GM04503 (cell line): ENCODE measurements around the gene LINC00237.

Experiments used
- DNase-seq: peaks from one replicate; pipeline ENCODE4 v3.0.0-alpha.2; 2012; ENCODE audit warnings: low read depth

The LINC00237 gene

DNA sequence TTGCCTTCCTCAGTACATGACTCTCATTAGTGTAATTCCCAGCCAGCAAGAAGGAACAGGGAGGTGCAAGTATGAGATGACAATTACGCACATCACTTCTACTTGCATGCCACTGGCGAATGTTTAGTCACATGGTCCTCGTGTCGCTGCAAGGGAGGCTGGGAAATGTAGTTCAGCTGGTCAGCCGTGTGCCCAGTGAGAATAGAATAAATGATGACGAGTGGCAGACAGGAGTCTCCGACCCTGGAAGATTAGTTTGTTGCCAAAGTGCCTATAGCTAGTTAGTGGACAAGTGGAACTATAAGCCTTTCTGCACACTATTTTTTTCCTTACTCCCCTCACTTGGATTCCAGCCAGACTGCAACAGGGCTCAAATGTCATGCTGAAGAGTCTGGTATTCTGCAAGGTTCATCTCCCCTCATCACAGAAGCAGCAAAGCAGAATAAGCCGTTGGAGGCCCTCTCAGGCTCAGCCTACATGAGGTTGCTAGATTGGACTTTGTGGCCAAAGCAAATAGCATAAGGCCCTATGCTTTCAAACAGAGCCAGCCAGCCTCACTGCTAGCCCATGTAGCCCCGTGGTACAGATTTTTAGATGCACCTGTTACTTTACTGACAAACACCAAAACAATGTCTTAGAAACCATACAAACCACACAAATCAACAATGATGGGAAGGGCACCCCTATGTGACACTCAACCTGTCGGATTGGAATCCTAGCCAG, 9.7 kb downstream of the LINC00237 start:
- DNase-seq, result no peak

DNA sequence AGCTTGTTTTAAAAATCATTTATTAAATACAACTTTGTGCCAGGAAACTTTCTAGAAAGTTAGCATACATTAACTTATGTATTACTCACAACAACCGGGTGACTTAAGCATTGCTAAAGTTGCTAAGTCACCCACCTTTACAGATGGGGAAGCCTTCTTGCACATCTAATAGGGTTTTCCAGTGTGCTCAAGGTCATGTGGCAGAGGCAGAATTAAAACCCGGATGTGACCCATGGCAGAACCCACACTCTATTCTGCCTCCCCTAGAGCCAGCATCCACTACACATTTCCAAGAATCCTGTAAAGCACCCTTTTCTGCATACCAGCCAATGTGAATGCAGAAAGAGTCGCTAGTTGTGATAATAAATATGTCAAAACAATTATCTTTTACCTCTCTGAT, 13.4 kb downstream of the LINC00237 start:
- DNase-seq, result no peak

DNA sequence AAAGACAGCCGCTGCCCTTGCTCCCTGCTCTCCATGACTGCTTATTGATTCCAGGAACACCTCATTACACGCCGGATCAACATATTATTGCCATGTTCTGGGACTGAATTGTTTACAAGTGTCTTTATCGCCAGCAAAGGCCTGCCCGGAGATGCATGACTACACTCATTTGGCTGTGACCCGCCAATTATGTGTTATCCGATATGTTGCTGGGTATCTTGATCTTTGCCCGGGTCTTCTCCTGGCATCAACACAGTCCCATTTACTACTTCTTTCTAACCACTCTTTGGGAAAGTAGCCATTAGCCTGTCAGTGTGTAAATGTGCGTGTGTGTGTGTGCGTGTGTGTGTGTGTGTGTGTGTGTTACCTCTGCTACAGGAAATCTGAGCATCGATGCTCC, 15.4 kb downstream of the LINC00237 start:
- DNase-seq, result no peak

DNA sequence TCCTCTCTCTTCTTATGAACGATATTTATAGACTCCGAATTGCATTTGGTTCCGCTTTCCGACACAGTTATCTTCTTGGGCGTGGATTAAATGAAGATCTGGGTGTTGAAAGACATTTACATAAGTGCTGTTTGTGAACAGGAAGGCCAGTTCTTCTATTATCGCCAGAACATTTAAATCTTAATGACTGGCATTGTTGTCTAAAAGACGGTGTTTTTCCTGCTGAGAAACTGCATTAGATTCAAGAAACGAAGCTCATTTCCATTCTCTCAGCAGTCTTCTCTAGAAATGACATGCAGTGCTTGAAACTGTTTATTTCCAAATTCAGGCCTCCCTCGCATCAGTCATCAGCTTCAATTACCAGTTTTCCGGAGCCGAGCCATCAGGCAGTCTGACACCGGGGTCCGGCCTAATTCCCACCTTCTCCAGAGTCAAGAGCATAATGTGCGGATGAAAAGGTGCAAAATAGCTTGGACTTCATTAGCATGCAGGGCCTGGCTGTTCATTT, 16.0 kb downstream of the LINC00237 start:
- DNase-seq, result no peak

DNA sequence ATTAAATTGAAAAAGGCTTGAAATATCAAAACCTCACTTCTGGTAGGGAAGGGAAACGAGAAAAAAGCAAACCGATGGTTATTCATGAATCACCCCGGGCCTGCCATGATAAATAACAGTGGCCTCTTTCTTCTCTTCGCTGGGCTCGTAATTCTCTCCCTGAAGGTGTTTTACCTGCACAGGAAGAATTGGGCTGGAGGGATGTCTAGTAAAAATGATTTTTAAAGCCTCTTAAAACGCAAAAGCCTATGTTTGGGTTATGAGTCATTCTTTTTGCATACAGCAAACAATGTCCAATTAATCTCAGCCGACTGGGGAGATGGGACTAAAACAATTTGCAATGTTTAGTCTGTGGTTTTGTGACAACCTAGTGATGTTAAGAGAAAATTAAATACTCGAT, 16.8 kb downstream of the LINC00237 start:
- DNase-seq, result no peak

DNA sequence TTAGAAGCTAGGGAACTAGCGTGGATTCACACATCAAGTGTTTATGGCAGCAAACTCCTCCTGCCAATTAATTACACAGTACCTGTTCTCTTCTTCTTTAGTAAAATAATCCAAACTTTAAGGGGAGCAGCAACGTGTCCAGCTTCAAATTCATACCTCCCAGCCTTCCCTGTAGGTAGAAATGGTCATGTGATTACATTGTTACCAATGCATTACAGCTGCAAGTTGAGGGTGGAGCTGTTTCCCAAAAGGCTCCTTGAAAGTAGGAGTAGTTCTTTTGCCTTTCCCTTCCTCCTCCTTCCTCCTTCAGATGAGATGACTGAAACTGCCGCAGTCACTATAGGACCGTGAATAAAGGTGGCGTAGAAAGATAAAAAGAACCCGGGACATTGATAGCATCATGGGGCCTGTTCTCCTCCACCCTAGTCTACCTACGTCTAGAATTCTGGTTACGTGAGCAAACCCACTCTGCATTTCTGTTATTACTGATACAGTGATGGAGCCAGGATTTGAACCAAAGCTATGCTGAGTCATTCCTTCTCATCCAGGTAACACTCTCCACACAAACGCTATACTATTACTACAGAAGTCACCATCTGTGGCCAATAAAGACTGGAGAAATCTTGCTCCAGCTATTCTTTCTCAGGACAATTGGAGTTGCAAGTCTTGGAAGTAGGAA, 18.2 kb downstream of the LINC00237 start:
- DNase-seq, result no peak

DNA sequence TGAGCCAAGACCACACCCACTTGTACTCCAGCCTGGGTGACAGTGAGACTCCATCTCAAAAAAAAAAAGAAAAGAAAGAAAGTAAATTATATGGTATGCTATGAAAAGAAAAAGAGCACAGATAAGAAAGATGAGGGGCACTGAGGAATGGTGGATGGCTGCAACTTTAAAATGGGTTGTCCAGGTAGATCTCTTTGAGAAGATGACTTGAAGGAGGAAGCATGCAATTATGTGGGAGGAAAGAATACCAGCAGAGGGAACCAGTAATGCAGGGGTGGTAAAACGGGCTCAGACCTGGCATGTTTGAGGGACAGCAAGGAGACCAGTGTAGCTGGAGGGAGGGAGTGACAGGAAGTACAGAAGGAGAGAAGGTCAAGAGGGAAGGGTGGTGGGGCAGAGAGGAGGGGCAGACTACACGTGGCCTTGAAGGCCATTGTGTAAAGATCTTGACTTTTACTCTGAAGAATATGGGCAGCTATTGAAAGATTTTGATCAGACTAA, 22.3 kb downstream of the LINC00237 start:
- DNase-seq, result no peak

DNA sequence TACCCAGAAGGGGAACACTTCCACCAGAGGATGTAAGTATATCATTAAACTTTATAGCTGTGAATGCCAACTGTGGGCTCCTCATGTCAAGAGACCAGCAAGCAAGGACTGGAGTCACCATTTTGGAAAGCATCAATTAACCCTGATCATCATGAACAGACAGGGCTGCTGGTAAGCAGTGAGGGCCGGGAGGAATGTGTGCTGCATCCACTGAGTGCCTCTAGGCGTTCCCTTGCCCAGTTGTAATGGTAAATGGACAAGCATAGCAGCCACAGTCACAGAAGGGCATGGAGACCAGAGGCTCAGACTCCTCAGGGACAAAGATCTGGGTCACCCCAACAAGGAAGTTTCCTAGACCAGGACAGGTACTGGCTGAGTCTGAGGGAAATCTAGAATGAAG, 23.6 kb downstream of the LINC00237 start:
- no peak for DNase-seq

DNA sequence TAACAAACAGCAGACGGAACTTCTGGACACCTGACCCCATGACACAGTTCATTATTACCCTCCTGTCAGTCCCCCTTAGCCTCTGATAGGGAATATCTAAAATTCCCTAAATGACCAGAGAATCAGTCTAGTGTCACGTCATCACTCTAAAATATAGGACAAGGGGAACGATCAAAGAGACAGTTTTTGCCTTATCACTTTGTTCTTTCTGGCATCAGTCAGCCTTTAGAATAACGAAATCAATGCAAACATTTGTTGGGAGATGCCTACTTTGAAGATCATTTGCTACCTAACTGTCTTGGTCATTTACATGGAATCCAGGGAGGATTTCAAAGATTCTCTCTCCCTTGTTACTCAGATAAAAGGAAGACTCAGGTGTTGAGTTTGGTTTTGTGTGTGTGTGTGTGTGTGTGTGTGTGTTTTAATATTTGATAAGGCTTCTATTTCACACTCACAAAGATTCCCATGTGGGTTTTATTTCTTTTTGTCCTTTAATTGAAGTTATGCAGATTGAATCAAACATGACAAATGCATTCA, 28.3 kb downstream of the LINC00237 start:
- DNase-seq, result no peak

DNA sequence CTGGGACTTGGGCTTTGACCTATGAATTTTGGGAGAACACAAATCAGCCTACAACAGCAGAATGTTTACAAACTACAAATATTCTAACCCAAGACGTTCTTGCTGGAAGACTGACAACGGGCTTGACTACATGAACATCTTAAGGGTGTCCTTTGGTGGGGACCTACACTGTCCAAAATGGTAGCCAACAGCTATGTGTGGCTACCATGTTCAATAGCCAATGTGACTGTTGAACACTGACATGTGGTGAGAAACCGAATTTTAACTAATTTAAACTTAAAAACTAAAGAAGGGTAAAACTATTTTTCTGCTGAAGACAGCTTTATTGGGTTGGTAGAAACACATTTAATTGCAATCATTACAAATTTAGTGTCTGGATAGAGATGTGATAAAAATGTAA, 30.1 kb downstream of the LINC00237 start:
- no peak for DNase-seq

DNA sequence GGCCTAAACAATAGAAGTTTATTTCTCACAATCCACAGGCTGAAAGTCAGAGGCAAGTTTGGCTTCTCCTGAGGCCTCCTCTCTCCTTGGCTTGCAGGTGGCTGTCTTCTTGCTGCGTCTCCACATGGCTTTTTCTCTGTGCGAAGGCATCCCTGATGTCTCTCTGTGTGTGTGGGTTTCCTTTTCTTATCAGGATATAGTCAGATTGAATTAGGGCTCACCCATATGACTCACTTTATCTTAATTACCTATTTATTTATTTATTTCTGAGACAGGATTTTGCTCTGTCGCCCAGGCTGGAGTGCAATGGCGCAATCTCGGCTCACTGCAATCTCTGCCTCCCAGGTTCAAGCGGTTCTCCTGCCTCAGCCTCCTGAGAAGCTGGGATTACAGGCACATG, 30.7 kb downstream of the LINC00237 start:
- DNase-seq, result no peak

DNA sequence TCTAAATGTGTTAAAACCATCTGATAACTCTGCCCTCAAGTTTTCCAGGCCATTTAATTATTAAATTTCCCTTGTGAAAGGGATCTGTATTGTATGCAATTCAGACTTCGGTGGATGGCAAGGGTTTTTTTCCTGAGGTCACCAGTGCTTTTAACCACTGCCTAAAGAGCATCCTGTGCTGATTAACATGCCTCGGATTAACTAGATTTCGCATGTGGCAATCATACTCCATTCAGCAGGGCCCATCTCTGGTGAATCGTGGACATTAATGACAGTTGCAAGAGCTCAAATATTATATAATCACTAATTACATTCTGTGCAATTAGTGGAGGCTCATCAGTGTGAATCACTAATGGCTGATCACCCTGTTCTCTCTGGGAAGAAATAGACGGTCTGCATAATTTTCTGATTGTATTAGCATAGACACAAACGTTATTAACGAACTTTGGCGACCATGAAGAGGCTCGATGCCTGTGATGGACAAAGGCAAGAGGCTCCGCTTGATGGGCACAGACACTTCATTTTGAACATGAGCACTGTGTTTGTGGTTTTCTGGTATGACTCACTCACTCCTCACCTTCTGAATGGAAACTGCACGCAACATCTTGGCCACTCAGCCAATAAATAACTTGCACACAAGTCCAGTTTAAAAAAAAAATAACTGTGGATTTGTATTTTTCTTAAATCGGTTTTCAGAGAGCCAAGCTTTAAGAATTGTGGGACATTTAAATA, 31.4 kb downstream of the LINC00237 start:
- no peak for DNase-seq

DNA sequence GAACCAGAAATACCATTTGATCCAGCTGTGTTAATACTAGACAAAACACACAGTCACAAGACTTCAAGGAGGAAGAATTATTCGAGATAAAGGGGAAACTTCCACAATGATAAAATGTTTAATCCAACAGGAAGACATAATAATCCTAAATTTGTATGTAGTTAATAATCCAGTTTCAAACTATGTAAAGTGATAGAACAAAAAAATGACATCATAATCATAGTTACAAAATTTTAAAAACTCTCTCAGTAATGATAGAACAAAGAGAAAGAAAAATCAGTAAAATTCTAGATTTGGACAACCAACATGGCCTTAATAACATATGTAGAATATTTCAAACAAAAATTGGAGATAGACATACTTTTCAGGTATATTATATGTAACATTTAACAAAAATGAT, 38.9 kb downstream of the LINC00237 start:
- no peak for DNase-seq

DNA sequence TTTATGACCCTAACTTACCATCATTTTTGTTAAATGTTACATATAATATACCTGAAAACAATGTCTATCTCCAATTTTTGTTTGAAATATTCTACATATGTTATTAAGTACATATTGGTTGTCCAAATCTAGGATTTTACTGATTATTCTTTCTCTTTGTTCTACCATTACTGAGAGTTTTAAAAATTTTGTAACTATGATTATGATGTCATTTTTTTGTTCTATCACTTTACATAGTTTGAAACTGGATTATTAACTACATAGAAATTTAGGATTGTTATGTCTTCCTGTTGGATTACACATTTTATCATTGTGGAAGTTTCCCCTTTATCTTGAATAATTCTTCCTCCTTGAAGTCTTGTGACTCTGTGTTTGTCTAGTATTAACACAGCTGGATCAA, 41.2 kb downstream of the LINC00237 start:
- DNase-seq, result no peak

DNA sequence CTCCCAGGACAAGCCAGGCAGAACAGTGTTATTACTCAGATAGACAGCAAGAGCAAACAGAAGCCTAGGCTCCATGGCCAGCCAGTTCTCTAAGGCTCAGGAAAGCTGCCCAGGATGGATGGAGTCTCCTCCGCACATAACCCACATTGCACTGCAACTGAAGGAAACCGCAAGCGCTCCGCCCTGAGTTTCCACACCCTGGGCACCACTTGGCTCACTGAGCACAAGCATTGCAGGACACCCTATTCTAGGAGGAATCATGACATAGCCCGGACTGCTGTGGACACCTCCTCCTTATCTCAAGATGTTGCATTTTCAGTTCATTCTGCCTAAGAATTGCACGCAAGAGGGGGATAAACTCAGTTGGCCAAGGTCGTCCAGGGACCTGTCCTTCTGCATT, 42.9 kb downstream of the LINC00237 start:
- DNase-seq, result no peak

DNA sequence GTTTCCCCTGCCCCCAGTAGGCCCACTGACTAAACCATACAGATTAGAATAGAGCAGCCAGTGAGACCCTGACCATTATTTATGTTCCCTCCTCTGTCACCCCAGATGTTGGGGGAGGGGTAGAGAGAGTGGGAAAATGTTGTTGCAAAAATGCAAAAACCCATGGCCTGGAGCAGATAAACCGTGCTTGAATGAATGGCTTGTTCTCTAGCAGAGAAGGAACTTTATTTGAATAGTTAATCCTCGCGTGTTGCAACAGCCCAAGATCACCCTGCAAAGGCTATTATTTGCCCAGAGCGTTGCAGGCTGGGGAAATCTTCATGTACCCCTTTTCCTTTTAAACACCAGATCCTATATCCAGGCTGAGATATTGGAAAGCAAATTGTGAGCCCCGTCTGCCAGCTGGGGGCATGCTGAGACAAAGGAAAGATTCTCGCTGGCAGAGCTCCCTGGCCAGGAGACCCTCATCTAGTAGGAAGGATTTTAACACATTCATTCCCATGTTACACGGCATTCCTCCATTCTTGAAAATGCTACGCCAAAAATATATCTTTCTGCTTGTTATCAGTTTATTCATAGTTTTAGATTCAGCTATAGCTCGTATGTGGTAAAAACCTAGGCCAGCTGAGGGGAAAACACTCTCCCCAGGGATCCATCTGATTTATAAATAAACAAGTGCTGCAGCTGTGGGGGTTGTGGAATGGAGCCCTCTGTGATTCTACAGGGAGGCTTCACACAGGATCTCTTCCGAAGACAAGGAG, 53.0 kb downstream of the LINC00237 start:
- no peak for DNase-seq

DNA sequence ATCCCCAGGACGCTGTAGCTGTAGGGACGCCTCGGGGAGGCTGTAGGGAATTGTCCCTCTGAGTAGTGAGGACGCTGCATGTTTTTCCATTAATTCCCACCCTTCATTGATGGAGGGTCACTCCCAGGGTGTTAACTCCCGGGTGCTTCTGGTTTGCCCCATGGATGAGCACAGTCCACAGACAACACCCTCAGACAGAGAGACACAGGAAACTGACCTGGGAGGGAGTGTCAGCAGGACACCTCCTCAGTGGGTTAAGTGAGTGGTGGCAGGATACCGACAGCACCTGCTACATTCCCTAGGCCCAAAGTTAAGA, 53.5 kb downstream of the LINC00237 start:
- no peak for DNase-seq

DNA sequence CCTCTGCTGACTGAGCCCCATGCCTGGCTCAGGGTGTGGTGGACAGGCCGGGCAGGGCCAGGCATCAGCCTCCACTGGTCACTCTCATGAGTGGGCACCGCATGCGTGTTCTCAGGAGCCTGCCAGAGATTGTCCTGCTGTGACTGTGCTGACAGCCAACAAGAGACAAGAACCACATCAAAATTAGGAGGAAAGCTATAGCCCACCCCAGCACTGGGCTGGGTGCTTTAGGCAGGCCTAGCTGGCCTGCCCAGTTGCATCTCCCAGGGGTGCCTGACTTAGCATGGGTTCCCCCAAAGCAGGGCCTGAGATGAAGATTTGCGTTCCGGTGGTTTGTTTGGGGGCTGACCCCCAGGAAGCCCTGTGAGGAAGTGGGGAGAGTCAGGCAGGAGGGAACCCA, 53.9 kb downstream of the LINC00237 start:
- no peak for DNase-seq

DNA sequence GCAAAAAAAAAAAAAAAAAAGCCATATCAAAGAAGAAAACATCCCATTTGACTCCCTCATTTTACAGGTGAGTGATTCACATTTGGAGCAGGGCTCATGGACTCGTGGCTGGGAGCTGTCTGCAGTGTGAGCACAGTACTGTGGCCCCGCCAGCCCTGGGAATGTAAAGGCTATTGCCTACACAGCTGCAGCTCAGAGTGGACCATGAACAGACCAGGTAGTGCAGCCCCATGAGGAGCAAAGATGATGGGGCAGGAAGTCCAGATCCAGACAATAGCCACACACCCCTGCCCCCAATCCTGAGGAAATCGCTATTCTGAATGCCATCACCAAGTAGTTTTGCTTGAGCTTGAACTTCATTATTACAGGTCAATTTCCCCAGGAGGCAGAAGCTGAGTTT, 55.4 kb downstream of the LINC00237 start:
- no peak for DNase-seq

DNA sequence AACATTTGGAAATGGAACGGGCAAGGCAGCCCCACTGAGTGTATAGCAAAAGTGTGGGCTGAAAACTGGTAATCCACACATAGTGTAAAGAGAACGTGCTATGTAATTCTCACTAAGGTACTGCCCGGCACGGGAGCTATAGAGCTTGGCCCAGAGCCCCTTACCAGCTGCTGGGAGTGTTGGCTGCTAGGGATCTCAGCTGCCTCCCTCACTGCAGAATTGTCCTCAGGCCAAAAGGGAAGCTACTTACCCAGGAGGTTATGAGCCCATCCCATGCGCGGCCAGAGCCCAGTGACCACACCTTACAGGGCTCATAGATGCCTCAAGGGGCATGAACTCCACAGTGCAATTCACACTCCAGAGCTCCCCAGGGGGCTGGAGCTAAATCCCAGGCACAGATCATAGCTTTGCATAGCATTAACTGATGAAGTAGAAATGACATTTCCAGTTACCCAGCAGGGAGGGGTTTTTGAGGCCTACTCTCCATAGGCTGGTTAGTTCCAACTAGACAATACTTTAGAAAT, 56.8 kb downstream of the LINC00237 start:
- DNase-seq, result no peak

DNA sequence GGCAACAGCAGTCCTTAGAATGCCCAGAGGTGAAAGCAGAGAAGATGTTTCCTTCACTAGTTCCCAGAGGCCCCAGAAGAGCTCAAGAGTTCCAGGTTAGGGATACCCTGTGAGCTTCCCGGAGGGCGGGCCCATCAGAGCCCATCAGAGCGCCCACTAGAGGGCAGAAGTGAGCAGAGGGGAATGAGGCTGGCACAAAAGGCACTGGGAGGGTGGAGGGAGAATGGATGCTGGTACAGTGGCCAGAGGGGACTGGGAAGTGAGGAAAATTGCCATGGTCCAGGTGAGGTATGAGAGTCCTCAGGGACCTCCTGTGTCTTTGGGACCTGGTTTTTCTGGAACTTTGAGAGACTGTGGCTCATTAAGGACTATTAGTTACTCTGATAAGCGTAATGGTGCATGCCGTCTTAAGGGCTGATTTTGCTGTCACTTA, 57.3 kb downstream of the LINC00237 start:
- no peak for DNase-seq

DNA sequence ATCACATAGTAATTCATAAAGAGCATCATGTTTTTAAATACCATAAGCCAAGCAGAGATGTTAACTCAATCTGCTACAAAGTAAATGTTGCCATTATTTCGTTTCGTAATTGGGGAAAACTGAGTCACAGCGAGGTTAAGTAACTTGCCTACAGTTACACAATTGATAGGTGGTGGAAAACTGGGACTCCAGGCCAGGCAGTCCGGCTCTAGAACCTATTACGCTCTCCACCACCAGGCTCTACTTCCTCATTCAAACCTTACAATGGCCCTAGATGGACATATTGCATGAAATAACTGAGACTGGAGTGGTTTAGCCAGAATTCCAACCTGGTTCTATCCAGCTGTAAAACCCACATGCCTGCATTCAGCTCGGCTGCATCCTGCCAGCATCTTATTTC, 58.2 kb downstream of the LINC00237 start:
- no peak for DNase-seq
